ENCODE measurements around the gene SMPD3. TPM values are rescaled to one million over a fixed set of nuclear protein-coding genes. Genes with fewer than 3 reads are reported as not detected.

The SMPD3 gene
- total and polyA plus RNA-seq, 2 of the 8 experiments (the other 6 are each of a cell fraction or from before 2014, with no cell fraction given), result 0.39 to 1.3 TPM

GRCh38 chr16:68313116-68313515 lies 135.2 kb downstream of the SMPD3 start (continued):
- TF ChIP-seq RBBP5 (IDR thresholded peaks at IDR 0.05; ENCODE audit: borderline replicate concordance, low read depth, low read length), result no peak
- no peak for TF ChIP-seq KDM1A (IDR thresholded peaks at IDR 0.05; ENCODE audit: borderline replicate concordance, low read length)
- TF ChIP-seq SAP30 (IDR thresholded peaks at IDR 0.05; ENCODE audit: insufficient read depth, insufficient replicate concordance, low read length), result no peak
- TF ChIP-seq EZH2 (IDR thresholded peaks at IDR 0.05; ENCODE audit: low read depth, low read length, severe bottlenecking), result no peak
- no peak for TF ChIP-seq SIN3A (conservative IDR thresholded peaks at IDR 0.05 in 1 of 2, IDR thresholded peaks at IDR 0.05 in 1 of 2; ENCODE audit: low read depth in 1 of 2, low read length in 2 of 2)
- TF ChIP-seq CBX8 (IDR thresholded peaks at IDR 0.05; ENCODE audit: borderline replicate concordance, low read depth, low read length), result no peak
- no peak for TF ChIP-seq ASH2L (IDR thresholded peaks at IDR 0.05; ENCODE audit: low read length)
